Spleen (tissue), 11 donors: Measurements from ENCODE around the gene ARRDC1. TPM values are rescaled to one million over a fixed set of nuclear protein-coding genes. Genes with fewer than 3 reads are reported as not detected.
A peak's percentile ranks its signal among the peaks of the same experiment; 100 is the strongest.

Source experiments
- DNase-seq: peaks from one replicate; pipeline ENCODE4 v3.0.0-alpha.2; 2020
- H3K27ac ChIP-seq, 8 donors: fragments of 200-600 bp; sonication (generic) in 7 of 8; 1 replicate in 4 of 8; 2 replicates in 4 of 8; pipeline versions ENCODE4 v1.5.0 to v1.8.0; 2016 to 2021; ENCODE audit warnings: inconsistent platforms in 4 of 8, mild to moderate bottlenecking in 4 of 8, moderate library complexity in 1 of 8
- H3K27me3 ChIP-seq, 7 donors: fragments of 200-600 bp; sonication (generic) in 6 of 7; replicated peaks in 1 of 7; 1 replicate in 4 of 7; 2 replicates in 3 of 7; pipeline versions ENCODE4 v1.5.0 to v1.8.0; 2016 to 2021; ENCODE audit warnings: inconsistent platforms in 3 of 7, mild to moderate bottlenecking in 1 of 7
- H3K36me3 ChIP-seq, 6 donors: fragments of 200-600 bp; sonication (generic) in 5 of 6; 1 replicate in 4 of 6; 2 replicates in 2 of 6; pipeline versions ENCODE4 v1.5.0 to v1.8.0; 2016 to 2021; ENCODE audit warnings: inconsistent platforms in 2 of 6
- H3K4me1 ChIP-seq, 6 donors: fragments of 200-600 bp; sonication (generic) in 5 of 6; 1 replicate in 3 of 6; 2 replicates in 3 of 6; pipeline versions ENCODE4 v1.5.0 to v1.8.0; 2016 to 2021; ENCODE audit warnings: inconsistent platforms in 3 of 6
- H3K4me3 ChIP-seq, 8 donors: fragments of 200-600 bp; sonication (generic) in 7 of 8; 1 replicate in 4 of 8; 2 replicates in 4 of 8; pipeline versions ENCODE4 v1.5.0 to v1.8.0; 2016 to 2021; ENCODE audit warnings: inconsistent platforms in 4 of 8, mild to moderate bottlenecking in 4 of 8, moderate library complexity in 2 of 8
- H3K9me3 ChIP-seq, 8 donors: fragments of 200-600 bp; sonication (generic) in 7 of 8; 1 replicate in 4 of 8; 2 replicates in 4 of 8; pipeline versions ENCODE4 v1.5.0 to v1.8.0; 2016 to 2021; ENCODE audit warnings: inconsistent platforms in 4 of 8
- CTCF ChIP-seq, 11 experiments: fragments of 200-600 bp in 7 of 11; fragments of 450-650 bp in 4 of 11; sonication (generic) in 4 of 11; IDR thresholded peaks in 8 of 11; conservative IDR thresholded peaks in 3 of 11; 1 replicate in 7 of 11; 2 replicates in 4 of 11; pipeline versions ENCODE4 v1.4.0 to v1.8.0; 2016 to 2021; ENCODE audit warnings: antibody characterized with exemption in 11 of 11, inconsistent platforms in 4 of 11, mild to moderate bottlenecking in 1 of 11
- POLR2A ChIP-seq, 3 donors: fragments of 450-650 bp; IDR thresholded peaks; one replicate each; pipeline ENCODE4 v1.5.1; 2017; ENCODE audit warnings: antibody characterized with exemption in 3 of 3, mild to moderate bottlenecking in 1 of 3
- POLR2AphosphoS5 ChIP-seq, 3 donors: sonication (generic); formaldehyde crosslinking; IDR thresholded peaks; one replicate each; pipeline ENCODE4 v1.5.1; 2017; ENCODE audit warnings: antibody characterized with exemption in 3 of 3
- WGBS, 5 donors: extraction: QIAGEN DNeasy Blood & Tissue Kit in 3 of 5; methylation state at CpG; one replicate each; pipeline versions ENCODE4 v1.1.5 to v1.1.7; 2013 to 2018; 5-methylcytosine and 5-hydroxymethylcytosine counted together
- intact Hi-C: fragments of 100-400 bp; cut with DNase I; formaldehyde crosslinking; loops from one replicate; pipeline ENCODE4 v1.15.0; 2023; ENCODE audit warnings: low total_unique reads
- polyA plus RNA-seq, 3 donors: library from polyadenylated mRNA; stranded (reverse); fragments of 200-250 nt; gene quantifications; one replicate each; pipeline ENCODE4 v1.2.1, GENCODE V29; 2013
- total RNA-seq, 7 donors: library from RNA; depleted of rRNA in 3 of 7; stranded (reverse); fragments of >200 nt in 3 of 7; fragmentation: NEBNext Ultra II Directional in 4 of 7; extraction: Animal tissue kit (Norgen Biotek cat#: 25700) in 4 of 7; gene quantifications; one replicate each; pipeline versions ENCODE4 v1.1.0 to v1.2.1, GENCODE V29; 2016 to 2021
- donor health status: healthy with polysubstance abuse.
- donor health status: DM: no; HTN: no; CAD: no; lungs with moderate emphysema.
- donor health status: DM: no; HTN: no; CAD: no.
- donor health status: Bipolar disorder and iron deficiency.
- donor health status: healthy.
- donor health status: DM: no; HTN: no; CAD: no.
- donor health status: DM: yes; HTN: yes; CAD: no.

Gene ARRDC1
- total and polyA plus RNA-seq, 10 donors, result 51.4 to 158 (median 71.6) TPM

- intact Hi-C loops, result no loop called here
- Histone ChIP-seq H3K9me3 (no peaks in the 10 kb centered on the region), H3K4me1 (peaks cover 3 to 71% (median 40%) of the 10 kb centered on the region in 6 donors), H3K27ac (peak overlapping the region in 7 of 8 donors; percentile 0 to 78 (median 60)), H3K4me3 (no peak overlapping the region), H3K27me3 (no peaks in the 10 kb centered on the region), H3K36me3 (peaks cover 0 to 74% (median 8%) of the 10 kb centered on the region in 6 donors)
- DNase-seq, result peak; percentile 71
- 63 to 82% (median 74%) methylated on average over 9 of the region's 9 CpGs for WGBS, 5 donors
- TF ChIP-seq POLR2AphosphoS5 (IDR thresholded peaks at IDR 0.05) (peak in 2 of 3 donors; percentile 29 to 46), CTCF (IDR thresholded peaks at IDR 0.05 in 8 of 11, conservative IDR thresholded peaks at IDR 0.05 in 3 of 11) (no peak)
Observed at GRCh38 chr9:137649553-137649952, 44.1 kb downstream of the ARRDC1 start.

GRCh38 chr9:137650259-137650658, 44.8 kb downstream of the ARRDC1 start:
- intact Hi-C loops, result no loop called here
- peak overlapping the region in 6 of 8 donors; percentile 52 to 78 (median 61) for H3K27ac ChIP-seq
- TF ChIP-seq POLR2AphosphoS5 (IDR thresholded peaks at IDR 0.05), result no peak
- TF ChIP-seq CTCF (IDR thresholded peaks at IDR 0.05 in 8 of 11, conservative IDR thresholded peaks at IDR 0.05 in 3 of 11), result no peak
- H3K27me3 ChIP-seq, result no peaks in the 10 kb centered on the region
- WGBS, 5 donors, result 64 to 77% (median 71%) methylated on average over 2 of the region's 2 CpGs
- no peak for DNase-seq
- H3K9me3 ChIP-seq, result no peaks in the 10 kb centered on the region
- no peak overlapping the region for H3K4me3 ChIP-seq
- H3K4me1 ChIP-seq, result peaks cover 3 to 66% (median 40%) of the 10 kb centered on the region in 6 donors
- peaks cover 0 to 75% (median 12%) of the 10 kb centered on the region in 6 donors for H3K36me3 ChIP-seq

GRCh38 chr9:137650779-137651178, 45.3 kb downstream of the ARRDC1 start:
- peaks cover 3 to 62% (median 40%) of the 10 kb centered on the region in 6 donors for H3K4me1 ChIP-seq
- TF ChIP-seq POLR2AphosphoS5 (IDR thresholded peaks at IDR 0.05) (no peak), POLR2A (IDR thresholded peaks at IDR 0.05) (no peak), CTCF (IDR thresholded peaks at IDR 0.05 in 8 of 11, conservative IDR thresholded peaks at IDR 0.05 in 3 of 11) (no peak)
- 88 to 91% (median 89%) methylated on average over 7 of the region's 7 CpGs for WGBS, 5 donors
- peaks cover 0 to 76% (median 14%) of the 10 kb centered on the region in 6 donors for H3K36me3 ChIP-seq
- H3K27me3 ChIP-seq, result no peaks in the 10 kb centered on the region
- intact Hi-C loops, result no loop called here
- peak overlapping the region in 5 of 8 donors; percentile 14 to 78 (median 62) for H3K27ac ChIP-seq
- no peak overlapping the region for H3K4me3 ChIP-seq
- H3K9me3 ChIP-seq, result no peaks in the 10 kb centered on the region
- DNase-seq, result no peak

GRCh38 chr9:137656416-137656815, 50.9 kb downstream of the ARRDC1 start:
- H3K9me3 ChIP-seq, result no peaks in the 10 kb centered on the region
- intact Hi-C loops, result no loop called here
- H3K4me3 ChIP-seq, result no peak overlapping the region
- no peak for TF ChIP-seq POLR2AphosphoS5 (IDR thresholded peaks at IDR 0.05)
- peak; percentile 38 for DNase-seq
- peaks cover 0 to 54% (median 10%) of the 10 kb centered on the region in 6 donors for H3K36me3 ChIP-seq
- no peak overlapping the region for H3K27ac ChIP-seq
- H3K27me3 ChIP-seq, result no peaks in the 10 kb centered on the region
- WGBS, 5 donors, result 89 to 97% (median 91%) methylated on average over 6 of the region's 6 CpGs
- peaks cover 0 to 60% (median 27%) of the 10 kb centered on the region in 6 donors for H3K4me1 ChIP-seq

GRCh38 chr9:137657606-137658005, 52.1 kb downstream of the ARRDC1 start:
- H3K4me1 ChIP-seq, result peaks cover 0 to 67% (median 33%) of the 10 kb centered on the region in 6 donors
- H3K4me3 ChIP-seq, result no peak overlapping the region
- TF ChIP-seq POLR2AphosphoS5 (IDR thresholded peaks at IDR 0.05) (no peak), CTCF (IDR thresholded peaks at IDR 0.05 in 8 of 11, conservative IDR thresholded peaks at IDR 0.05 in 3 of 11) (no peak), POLR2A (IDR thresholded peaks at IDR 0.05) (no peak)
- H3K27me3 ChIP-seq, result no peaks in the 10 kb centered on the region
- H3K27ac ChIP-seq, result no peak overlapping the region
- no peaks in the 10 kb centered on the region for H3K9me3 ChIP-seq
- no peak for DNase-seq
- intact Hi-C loops, result no loop called here
- WGBS, 5 donors, result 72 to 80% (median 76%) methylated on average over 2 of the region's 2 CpGs
- H3K36me3 ChIP-seq, result peaks cover 0 to 42% (median 7%) of the 10 kb centered on the region in 6 donors
